Tongue (tissue), 2 donors: Measurements from ENCODE around the gene KRT75. TPM values are rescaled to one million over a fixed set of nuclear protein-coding genes. Genes with fewer than 3 reads are reported as not detected.

Source experiments
- DNase-seq: peaks from one replicate; pipeline ENCODE4 v3.0.0-alpha.2; 2015
- total RNA-seq: library from RNA; depleted of rRNA; stranded (reverse); fragments of >200 nt; gene quantifications from one replicate; pipeline ENCODE4 v1.2.3, GENCODE V29; 2014

The KRT75 gene
- total RNA-seq, 1 donor from 2014 or later = 0.21 TPM

DNA sequence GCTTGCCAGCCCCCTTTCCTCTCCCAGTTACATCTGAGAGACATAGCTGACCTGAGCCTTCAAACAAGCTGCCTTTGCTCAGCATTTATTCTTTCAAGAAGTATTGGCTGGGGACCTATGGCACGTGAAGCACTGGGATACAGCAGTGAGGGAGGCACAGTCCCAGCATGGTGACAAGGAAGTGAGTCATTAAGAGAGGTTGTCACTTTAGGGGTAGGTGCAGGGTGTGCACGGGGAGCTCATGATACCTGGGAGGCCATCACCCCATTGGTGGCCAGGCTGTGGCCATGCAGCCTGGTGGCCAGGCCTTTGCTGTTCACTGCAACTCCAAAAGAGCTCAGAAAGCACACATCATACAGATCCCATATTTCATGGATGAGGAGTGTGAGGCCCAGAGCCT is 5.7 kb upstream of the KRT75 start:
- DNase-seq = no peak

DNA sequence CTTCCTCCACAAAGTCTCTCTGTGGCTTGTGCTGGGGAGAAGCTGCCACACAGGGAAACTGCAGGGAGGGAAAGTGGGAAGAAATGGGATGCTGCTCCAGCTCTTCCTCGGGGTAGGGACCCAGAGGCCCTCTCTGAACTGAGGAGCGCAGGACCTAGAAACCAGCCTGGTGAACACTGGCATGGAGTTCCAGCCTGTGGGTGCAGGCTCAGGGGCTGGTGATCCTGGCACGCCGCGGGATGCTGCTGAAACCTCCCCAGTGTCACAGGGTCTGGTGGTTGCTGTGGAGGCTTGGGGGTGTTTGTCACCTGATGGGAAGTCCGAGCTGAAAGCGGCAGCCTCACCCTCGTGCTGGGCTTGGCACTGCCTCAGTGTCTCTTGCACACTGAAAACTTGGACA is 5.2 kb upstream of the KRT75 start:
- no peak for DNase-seq

DNA sequence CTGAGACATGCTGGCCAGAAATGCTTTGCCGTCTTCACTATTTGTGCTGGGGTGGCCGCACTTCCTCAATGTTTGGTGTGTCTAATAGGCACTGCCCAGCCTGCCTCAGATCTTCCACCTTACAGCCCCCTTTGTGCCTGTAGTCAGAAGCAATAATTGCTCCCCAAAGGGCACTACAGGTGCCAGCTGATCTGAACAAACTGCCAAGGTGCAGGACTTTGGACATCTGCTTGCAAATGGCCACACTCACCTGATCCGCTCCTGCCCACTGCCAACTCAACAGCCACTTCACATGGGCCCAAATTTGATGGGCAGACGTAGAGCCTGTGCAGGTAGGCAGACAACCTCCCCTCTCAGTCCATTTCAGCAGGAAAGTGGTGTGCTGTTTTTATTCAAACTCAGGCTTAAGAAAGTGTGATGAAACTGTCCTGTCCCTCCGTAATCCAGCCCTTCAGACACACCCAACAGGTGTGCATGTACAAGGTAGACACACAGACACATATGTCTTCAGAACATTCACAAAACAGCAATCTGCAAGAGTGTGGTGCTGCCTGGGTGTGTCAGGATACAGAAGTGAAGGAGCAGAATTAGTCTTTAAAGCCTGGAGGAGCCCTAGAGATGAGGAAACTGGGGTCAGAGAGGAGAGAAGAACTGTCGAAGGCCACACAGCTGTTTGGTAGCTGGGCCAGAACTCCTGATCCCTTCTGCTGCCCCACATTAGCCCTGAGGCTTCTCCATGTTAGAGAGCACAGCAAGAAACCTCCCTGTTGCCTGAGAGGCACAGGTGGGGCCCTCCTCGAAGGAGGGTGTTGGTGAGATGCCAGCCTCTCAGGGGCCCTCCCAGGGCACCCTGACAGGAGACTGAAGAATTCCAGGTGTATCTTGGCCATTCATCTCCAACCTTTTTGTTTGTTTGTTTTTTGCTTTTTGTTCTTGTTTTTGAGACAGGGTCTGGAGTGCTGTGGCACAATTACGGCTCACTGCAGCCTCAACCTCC is 4.4 kb upstream of the KRT75 start:
- DNase-seq = no peak

DNA sequence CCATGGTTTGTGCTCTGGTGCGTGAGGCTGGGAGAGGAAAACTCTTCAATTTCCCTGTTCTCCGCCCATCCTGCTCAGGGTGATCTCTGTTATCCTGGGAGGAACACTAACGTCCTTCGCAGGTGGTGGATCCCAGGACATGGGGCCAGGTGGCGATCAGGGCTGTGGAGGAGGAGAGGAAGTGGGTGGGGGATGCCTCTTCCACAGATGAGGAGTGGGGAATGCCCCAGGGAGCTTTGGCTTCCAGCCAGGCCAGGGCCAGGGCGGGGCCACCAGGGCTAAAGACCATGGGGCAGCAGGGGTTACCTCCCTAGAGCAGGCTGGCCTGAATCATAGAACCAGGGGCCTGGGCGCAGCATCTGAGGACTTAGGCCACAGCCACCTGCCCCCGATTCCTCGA is 3.3 kb upstream of the KRT75 start:
- DNase-seq = no peak

DNA sequence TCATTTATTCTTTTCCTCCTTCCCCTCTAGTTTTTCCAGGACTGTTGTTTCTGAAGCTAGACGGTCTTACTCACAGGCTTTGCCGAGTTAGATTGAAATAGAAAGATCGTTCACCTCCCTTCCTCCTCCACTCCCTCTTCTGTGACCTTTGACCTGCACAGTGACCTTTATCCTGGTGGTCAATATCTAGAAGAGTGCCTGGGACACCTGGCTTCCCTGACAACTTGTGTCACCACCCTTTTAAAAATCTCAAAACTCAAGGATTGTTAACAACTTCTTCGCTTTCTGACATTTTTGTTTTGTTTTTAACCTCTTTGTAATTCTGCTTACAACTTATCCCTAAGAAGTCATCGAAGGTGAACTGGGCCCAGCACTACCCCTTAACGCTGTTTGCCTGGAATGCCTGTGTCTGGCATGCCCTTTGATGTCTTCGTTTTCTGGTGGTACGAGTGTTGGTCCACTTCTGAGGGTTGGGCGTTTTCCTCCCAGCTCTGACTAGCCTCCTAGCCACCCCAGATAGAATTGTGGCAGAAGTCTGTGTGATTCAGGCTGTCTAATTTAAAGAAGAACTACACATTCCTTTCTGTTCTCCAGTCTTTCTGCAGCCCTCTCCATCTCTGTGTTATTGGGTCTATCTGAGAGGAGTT is 2.8 kb upstream of the KRT75 start:
- DNase-seq = no peak

DNA sequence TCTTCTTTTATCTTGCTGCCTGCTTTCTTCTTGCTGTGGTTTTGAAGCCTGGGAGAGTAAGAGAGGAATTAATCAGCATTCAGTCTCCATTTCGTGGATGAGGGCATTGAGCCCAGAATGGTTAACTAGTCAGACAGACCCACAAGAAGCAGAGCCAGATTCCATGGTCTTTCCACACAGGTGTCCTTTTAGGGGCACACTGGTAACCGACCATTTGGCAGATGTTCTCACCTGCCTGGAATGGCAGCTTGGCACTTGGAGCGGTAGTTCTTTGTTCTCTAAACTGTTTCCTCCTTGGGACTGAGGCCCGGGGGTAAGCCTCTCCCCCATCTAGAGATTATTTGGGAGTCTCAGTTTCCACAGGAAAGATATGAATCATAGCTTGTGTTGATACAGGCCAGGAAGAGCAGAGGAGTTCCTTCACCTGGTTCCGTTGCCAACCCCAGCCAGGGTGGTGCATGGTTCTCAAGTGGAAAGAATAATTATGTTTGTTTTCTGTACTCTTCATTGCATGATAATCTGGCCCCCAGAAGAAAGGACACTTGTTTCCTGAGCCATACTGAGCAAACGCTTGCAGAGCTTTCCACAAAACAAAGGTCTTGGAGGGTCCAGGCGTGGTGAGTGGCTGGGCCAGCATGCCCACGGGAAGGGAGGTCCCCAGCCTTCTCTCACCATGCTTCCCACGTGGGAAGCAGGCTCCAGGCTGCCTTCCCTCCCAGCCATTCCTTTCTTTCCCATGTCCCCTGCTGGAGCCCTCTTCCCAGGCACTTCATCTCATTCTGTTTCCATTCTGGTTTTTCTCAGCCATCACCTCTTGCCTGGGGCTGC is 2.0 kb upstream of the KRT75 start:
- DNase-seq = peak; percentile 27

DNA sequence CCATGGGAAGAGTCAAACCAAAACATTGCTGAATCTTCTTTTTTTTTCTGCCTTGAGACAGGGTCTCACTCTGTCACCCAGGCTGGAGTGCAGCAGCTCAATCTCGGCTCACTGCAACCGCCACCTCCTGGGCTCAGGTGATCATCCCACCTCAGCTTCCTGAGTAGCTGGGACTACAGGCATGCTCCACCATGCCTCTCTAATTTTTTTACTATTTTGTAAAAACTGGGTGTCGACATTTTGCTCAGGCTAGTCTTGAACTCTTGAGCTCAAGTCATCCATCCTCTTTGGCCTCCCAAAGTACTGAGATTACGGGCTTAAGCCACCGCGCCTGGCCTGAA is 1.5 kb upstream of the KRT75 start:
- no peak for DNase-seq

DNA sequence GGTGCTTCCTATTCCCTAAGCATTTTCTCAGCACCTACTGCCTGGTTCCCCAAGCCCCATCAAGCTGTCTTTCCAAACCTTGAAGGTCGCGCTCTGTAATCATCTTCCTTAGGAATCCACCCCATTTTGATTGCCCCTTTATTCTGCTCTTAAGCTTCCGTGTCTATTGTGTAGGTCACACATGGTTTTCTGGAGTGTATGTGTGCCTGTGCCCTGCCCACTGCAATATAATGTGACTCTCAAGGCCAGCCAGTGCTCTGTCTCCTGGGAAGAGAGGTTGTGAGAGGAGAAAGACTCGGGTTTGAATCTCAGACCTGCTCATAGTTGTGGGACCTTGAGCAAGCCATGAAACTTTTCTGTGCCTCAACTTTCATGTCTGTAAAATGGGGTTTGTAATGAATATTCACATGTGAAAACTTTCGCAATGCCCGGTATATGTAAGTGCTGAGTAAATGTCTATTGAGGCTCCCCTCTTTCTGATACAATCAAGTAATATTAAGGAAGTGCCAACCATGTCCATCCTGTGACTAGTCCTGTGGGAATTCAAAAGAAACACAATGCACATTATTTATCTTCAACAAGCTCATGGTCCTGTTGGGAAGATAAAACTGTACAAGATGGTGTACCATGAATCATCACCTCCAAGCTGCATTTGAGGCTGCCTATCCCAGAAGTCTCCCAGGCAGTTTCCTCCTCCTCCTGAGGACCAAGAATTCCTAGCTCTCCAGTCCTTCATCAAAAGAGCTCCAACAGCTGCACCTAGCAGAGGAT is 774 bp upstream of the KRT75 start:
- DNase-seq = no peak

DNA sequence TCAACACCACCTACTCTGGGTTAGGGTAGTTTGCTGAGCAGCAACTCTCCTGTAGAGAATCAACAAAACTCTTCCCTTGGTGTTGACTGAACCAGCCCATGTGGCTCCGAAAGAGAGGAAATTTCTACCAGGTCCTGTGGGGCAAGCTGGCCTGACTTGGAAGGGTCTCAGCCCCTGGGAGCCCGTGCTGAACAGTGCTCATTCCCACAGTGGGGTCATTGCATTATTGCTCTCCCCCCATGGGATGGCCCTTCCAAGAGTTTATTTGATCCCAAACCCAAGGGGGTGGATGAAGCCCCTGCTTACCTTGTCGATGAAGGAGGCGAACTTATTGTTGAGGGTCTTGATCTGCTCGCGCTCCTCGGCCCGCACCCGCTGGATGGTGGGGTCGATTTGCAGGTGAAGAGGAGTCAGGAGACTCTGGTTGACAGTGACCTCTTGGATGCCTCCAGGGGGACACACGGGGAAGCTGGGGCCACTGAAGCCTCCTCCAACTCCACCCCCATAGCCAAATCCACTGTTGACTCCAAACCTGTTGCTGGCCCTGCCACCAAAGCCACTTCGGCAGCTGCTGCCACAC is 580 bp downstream of the KRT75 start:
- DNase-seq = no peak

DNA sequence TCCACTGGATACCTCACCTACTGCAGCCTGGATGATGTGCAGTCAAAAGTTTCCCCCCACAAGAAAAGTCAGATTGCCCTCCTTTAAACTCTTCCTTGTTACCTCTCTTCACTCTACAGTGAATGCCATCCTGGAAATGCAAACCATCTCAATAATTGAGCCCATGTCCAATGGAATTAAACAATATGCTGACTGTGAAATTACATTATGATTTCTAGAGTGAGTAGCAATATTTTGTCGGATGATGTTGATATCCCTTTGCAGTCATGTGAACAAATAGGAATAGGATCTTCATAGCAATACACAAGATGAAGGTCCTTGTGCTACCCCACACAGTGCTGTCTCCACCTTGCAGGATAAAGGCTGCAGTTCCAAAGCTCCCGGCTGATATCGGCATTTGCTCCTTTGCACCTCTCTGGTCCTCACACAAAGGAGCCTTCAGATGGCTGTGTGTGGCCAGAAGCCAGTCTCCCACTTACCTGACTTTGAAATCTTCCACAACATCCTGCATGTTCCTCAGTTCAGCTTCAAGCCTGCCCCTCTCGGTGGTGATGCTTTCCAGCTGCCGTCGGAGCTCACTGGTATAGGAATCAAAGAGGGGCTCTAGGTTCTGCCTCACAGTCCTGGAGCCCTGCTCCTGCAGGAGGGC is 1.5 kb downstream of the KRT75 start:
- no peak for DNase-seq

DNA sequence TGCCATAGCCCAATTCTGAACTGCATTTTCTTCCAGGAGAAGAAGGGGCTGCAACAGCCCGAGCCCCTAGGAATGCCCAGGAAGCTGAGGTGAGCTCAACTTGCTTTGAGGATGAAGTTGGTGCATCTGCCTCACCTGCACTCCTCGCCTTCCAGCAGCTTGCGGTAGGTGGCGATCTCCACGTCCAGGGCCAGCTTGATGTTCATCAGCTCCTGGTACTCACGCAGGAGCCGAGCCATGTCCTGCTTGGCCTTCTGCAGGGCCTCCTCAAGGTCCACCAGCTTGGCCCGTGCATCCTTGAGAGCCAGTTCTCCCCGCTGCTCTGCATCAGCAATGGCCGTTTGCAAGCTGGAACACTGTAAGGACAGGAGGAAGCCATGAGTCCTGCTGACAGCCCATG is 6.0 kb downstream of the KRT75 start:
- no peak for DNase-seq

DNA sequence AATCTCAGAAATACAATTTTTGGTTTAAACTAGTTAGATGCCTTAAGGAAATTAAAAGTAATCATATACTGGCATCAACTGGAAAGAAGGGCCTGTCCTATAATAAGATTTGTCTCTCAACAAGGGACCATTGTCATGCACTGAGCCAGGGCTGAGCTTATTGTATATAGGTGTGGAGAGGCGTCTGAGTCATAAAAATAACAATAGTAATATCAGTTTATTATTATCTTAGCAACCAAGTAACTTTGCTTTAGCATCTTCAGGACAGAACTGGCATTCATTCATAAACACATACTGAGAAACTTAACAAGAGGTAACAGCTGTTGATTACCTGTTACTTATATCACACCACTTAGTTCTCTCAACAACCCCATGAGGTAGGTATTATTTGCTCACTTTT is 7.1 kb downstream of the KRT75 start:
- DNase-seq = no peak

DNA sequence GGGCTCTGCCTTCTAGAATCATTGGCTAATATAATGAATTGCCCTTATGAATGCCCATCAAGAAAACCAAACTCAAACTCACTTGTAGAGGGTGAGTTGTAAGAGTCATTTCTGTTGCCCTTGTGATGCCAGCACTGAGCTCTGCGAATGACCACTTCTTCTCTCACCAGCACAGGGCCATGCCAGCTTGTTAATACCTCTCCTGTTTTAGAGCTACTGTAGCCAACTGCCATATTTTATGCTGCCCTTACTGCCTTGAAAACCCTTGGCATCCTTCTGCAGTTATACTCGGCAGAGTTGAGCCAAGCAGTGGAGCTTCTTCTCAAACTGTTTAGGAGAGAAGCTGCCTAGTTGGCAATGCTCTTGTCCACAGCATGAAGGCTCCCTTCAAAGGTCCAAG is 8.1 kb downstream of the KRT75 start:
- no peak for DNase-seq

DNA sequence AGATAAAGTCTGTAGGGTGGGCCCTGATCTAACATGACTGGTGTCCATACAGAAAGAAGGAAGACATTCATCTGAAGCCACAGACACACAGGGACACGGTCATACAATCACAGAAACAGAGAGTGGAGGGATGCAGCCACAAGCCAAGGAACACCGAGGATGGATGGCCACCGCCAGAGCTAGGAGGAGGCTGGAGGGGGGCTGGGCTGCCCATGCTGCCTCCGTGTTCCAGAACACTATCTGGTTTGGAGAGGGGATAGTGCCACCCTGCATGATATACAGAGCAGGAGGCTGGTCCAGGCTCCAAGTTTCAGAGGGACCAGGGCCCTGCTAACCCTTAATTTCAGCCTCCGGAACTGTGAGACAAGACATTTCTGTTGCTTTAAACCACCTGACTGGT is 8.7 kb downstream of the KRT75 start:
- no peak for DNase-seq

DNA sequence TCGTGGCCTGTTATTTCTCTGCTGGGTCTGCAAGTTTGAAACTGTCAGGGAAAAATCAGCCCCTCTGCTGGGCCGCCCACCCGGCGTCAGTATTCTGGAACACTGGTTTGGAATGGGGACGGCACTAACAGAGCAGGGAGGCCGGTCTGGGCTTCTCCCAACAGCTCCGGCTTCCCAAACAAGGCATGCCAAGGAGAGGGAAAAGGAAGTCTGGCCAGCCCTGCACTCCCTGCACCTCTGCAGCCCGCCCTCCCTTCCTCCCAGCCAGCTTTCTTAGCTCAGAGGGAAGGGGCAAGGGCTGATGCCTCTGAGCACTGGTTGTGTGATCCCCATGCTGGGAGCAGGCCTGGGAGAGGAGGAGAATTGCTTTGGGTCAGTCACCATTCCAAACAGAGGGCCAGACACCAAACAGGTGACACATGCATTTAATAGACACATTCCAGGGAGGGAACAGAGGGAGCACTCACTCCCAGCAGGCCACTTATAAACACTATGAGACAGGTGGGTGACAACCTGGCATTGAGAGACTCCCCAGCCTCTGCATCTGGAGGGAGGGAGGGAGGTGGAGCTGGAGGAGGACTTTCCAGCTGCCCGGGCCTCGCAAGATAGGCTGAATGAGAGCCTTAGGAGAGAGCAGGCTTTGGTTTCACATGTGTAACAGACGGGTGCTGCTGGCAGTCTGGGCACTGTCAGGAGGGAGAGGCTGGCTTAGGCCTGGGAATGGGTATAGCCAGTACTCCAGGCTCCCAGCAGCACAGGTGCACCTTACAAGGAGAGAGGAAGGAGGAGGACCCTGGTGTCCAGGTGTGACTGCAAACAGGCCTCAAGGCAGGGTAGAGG is 10.3 kb downstream of the KRT75 start:
- peak; percentile 54 for DNase-seq

DNA sequence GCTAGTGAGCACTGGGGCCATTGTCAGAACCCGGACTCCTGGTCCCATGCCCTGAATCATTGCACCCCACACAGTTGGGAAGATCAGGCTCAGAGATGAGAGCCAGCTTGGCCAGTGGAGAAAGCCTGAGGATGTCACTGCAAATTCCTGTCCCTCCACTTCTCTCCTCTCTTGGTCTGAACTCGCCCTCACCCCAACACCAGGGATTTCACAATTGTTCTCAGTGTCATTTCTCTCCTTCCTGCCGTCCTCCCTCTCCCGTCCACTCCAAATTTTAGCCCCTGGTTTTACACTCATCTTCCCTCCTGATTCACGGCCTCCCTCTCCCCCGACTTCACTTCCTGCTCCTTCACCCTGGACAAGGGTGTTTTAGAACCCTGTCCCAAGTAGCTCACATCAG is 11.1 kb downstream of the KRT75 start:
- no peak for DNase-seq

DNA sequence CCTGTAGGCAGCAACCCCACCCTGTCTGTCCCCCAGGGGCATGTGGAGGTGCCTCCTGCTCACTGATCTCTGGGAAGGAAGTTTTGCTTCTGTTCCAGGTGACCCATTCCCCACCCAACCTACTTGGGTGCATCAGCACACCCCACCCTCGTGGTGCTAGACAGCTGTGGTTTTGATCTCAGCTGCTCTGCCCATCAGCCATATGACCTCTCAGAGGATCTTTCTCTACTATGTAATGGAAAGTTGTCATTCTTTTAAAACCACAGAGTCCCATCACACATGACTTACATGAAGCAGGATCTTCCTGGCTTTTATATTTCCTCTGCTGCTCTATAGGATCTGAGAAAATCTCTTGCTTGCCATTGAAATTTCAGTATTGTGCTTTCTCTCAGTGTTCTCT is 14.5 kb downstream of the KRT75 start:
- DNase-seq = peak; percentile 7

DNA sequence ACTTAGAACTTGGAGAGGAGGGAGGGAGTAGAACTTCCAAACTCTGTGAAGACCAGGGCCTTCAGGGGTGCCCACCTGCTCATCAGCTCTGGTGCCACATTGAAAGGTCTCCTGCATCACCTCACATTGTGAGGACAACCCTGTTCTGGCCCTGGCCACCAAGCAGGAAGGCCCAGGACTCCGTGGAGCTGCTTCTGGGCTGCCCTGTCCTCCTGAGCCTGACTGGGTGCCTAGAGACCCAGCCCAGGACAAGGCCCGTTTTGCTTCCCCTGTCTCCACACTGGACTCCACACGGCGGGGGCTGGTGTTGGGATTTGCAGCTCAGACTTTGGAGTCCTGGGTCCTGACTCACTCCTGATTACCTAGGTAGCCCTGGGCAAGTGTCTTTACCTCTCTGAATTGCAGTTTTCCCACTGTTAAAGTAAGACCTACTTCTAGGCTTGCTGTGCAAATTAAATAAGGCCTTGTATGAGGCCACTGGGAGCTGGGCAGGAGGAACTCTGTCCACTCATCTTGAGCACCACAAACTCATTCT is 15.5 kb downstream of the KRT75 start:
- DNase-seq = no peak

DNA sequence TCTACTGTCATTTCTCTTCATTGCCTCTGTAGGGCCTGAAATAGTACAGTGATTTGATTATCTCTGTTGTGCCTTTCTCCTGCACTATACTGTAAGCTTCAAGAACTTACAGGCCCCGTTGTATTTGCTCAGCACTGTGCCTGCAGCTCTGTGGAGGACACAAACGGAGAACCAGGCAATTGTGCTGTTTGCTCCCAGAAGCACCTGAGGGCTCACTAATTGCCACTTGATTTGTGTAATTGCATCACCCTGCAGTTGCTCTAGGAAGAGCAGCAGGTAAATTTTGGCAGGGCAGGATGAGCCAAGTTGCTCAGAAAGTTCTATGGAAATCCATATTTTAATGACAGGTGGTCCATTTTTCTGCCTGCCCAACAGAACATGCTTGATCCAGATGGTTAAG is 16.4 kb downstream of the KRT75 start:
- no peak for DNase-seq

DNA sequence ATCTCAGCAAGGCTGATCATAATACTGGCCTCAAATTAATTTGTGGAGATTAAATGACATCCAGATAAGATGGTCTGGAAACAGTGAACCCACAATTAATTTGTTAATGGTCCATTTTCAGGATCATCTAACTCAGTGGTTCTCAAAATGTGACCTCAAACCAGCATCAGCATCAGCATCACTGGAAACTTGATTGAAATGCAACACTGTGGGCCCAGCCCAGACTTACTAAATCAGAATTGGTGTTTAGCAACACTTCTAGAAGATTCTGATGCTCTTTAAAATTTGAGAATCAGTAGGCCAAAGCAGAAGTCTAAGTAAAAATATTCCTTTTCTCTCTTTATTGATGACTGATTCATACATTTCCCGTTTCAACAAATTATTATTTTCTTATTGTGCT is 17.4 kb downstream of the KRT75 start:
- no peak for DNase-seq
